ENCODE results near the gene GSG1.
"Not testable (repeated sequence)": the region's sequence is repeated elsewhere in the genome, so short reads cannot be mapped to it uniquely, and the experiment has no call there.

The GSG1 gene

GRCh38 chr12:13090054-13090453 lies 13.4 kb downstream of the GSG1 start:
- no peak overlapping the region for H3K4me3 ChIP-seq (ENCODE audit: low read depth, low read length)
- no peak for TF ChIP-seq MYC (IDR thresholded peaks at IDR 0.05; ENCODE audit: low read depth, low read length)
- no peak for TF ChIP-seq POLR2A (IDR thresholded peaks at IDR 0.05; ENCODE audit: extremely low read depth, insufficient read length)
- no peak for DNase-seq (ENCODE audit: low read depth)

GRCh38 chr12:13088496-13088895 lies 15.0 kb downstream of the GSG1 start:
- TF ChIP-seq CTCF (IDR thresholded peaks at IDR 0.05; ENCODE audit: low read depth, low read length) (no peak), MAX (IDR thresholded peaks at IDR 0.05; ENCODE audit: low read depth, low read length) (no peak), MYC (IDR thresholded peaks at IDR 0.05; ENCODE audit: low read depth, low read length) (no peak), POLR2A (IDR thresholded peaks at IDR 0.05; ENCODE audit: extremely low read depth, insufficient read length) (no peak)
- no peak for DNase-seq (ENCODE audit: low read depth)
- H3K4me3 ChIP-seq (ENCODE audit: low read depth, low read length): no peak overlapping the region

GRCh38 chr12:13087766-13088165 lies 15.7 kb downstream of the GSG1 start:
- TF ChIP-seq CTCF (IDR thresholded peaks at IDR 0.05; ENCODE audit: low read depth, low read length) (no peak), POLR2A (IDR thresholded peaks at IDR 0.05; ENCODE audit: extremely low read depth, insufficient read length) (no peak), MAX (IDR thresholded peaks at IDR 0.05; ENCODE audit: low read depth, low read length) (no peak)
- H3K4me3 ChIP-seq (ENCODE audit: low read depth, low read length): no peak overlapping the region
- no peak for DNase-seq (ENCODE audit: low read depth)

GRCh38 chr12:13085968-13086686 lies 17.3 kb downstream of the GSG1 start:
- no peak for DNase-seq (ENCODE audit: low read depth)
- no peak overlapping the region for H3K4me3 ChIP-seq (ENCODE audit: low read depth, low read length)
- TF ChIP-seq POLR2A (IDR thresholded peaks at IDR 0.05; ENCODE audit: extremely low read depth, insufficient read length) (no peak), MAX (IDR thresholded peaks at IDR 0.05; ENCODE audit: low read depth, low read length) (no peak), CTCF (IDR thresholded peaks at IDR 0.05; ENCODE audit: low read depth, low read length) (no peak), MYC (IDR thresholded peaks at IDR 0.05; ENCODE audit: low read depth, low read length) (no peak)

GRCh38 chr12:13084898-13085640 lies 18.4 kb downstream of the GSG1 start:
- no peak for DNase-seq (ENCODE audit: low read depth)
- no peak overlapping the region for H3K4me3 ChIP-seq (ENCODE audit: low read depth, low read length)
- no peak for TF ChIP-seq CTCF (IDR thresholded peaks at IDR 0.05; ENCODE audit: low read depth, low read length)
- TF ChIP-seq MAX (IDR thresholded peaks at IDR 0.05; ENCODE audit: low read depth, low read length): no peak
- TF ChIP-seq MYC (IDR thresholded peaks at IDR 0.05; ENCODE audit: low read depth, low read length): no peak
- no peak for TF ChIP-seq POLR2A (IDR thresholded peaks at IDR 0.05; ENCODE audit: extremely low read depth, insufficient read length)

GRCh38 chr12:13083638-13084037 lies 19.8 kb downstream of the GSG1 start:
- not testable (repeated sequence) for DNase-seq (ENCODE audit: low read depth); H3K4me3 ChIP-seq (ENCODE audit: low read depth, low read length)
